ENCODE results near the gene SLC12A3.

DNA sequence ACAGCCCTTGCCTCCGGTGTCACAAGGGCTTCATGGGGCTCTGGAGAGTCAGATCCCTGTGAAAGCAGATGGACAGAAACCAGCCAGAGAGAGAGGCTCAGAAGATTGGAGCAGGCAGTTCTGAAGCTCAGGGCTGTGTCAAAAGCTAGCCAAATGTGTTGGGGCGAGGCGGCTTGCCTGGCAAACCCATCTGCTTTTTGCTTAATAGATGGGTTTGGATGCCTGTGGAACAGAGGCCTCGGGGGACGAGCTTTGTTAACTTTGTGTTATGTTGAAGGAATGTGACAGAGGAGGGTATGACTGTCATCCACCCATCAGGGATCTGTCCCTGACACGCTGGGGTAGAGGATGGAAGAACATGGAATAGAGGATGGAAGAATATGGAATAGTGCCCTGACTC is 21.0 kb upstream of the SLC12A3 start:
- TF ChIP-seq, protein P1, sequence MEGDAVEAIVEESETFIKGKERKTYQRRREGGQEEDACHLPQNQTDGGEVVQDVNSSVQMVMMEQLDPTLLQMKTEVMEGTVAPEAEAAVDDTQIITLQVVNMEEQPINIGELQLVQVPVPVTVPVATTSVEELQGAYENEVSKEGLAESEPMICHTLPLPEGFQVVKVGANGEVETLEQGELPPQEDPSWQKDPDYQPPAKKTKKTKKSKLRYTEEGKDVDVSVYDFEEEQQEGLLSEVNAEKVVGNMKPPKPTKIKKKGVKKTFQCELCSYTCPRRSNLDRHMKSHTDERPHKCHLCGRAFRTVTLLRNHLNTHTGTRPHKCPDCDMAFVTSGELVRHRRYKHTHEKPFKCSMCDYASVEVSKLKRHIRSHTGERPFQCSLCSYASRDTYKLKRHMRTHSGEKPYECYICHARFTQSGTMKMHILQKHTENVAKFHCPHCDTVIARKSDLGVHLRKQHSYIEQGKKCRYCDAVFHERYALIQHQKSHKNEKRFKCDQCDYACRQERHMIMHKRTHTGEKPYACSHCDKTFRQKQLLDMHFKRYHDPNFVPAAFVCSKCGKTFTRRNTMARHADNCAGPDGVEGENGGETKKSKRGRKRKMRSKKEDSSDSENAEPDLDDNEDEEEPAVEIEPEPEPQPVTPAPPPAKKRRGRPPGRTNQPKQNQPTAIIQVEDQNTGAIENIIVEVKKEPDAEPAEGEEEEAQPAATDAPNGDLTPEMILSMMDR (IDR thresholded peaks at IDR 0.05), result no peak
- no peak for TF ChIP-seq NR2C2 (CRISPR knock-in tag; IDR thresholded peaks at IDR 0.05)
- TF ChIP-seq, protein P2, sequence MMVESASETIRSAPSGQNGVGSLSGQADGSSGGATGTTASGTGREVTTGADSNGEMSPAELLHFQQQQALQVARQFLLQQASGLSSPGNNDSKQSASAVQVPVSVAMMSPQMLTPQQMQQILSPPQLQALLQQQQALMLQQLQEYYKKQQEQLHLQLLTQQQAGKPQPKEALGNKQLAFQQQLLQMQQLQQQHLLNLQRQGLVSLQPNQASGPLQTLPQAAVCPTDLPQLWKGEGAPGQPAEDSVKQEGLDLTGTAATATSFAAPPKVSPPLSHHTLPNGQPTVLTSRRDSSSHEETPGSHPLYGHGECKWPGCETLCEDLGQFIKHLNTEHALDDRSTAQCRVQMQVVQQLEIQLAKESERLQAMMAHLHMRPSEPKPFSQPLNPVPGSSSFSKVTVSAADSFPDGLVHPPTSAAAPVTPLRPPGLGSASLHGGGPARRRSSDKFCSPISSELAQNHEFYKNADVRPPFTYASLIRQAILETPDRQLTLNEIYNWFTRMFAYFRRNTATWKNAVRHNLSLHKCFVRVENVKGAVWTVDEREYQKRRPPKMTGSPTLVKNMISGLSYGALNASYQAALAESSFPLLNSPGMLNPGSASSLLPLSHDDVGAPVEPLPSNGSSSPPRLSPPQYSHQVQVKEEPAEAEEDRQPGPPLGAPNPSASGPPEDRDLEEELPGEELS (CRISPR knock-in tag; IDR thresholded peaks at IDR 0.05), result no peak

Data from WTC11 (cell line).